ENCODE measurements around the gene TXNRD2.

DNA sequence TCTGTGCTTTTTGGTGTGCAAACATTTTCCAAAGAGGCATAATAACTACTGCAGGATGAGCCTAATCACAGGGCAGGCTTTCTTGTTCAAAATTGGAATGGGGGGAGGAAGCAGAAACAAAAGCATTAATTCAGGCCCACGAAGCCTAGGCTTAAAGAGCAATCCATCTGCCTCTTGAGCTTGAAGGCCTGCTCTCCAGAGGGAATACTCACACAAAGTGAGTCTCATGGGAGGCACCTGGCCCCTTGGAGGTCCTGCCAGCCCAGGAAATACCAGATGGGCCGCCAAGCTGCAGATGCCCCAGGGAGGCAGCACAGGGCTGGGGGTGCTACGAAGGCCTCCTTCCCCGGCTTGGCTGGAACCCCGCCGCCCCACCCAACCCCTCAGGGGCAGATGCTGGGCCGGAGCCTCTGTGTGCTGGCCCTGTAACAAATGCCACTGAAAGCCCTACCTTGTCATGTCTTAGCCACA is 39.3 kb downstream of the TXNRD2 start:
- TF ChIP-seq, protein P1, sequence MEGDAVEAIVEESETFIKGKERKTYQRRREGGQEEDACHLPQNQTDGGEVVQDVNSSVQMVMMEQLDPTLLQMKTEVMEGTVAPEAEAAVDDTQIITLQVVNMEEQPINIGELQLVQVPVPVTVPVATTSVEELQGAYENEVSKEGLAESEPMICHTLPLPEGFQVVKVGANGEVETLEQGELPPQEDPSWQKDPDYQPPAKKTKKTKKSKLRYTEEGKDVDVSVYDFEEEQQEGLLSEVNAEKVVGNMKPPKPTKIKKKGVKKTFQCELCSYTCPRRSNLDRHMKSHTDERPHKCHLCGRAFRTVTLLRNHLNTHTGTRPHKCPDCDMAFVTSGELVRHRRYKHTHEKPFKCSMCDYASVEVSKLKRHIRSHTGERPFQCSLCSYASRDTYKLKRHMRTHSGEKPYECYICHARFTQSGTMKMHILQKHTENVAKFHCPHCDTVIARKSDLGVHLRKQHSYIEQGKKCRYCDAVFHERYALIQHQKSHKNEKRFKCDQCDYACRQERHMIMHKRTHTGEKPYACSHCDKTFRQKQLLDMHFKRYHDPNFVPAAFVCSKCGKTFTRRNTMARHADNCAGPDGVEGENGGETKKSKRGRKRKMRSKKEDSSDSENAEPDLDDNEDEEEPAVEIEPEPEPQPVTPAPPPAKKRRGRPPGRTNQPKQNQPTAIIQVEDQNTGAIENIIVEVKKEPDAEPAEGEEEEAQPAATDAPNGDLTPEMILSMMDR (conservative IDR thresholded peaks at IDR 0.05): no peak
- TF ChIP-seq EZH2 (IDR thresholded peaks at IDR 0.05; ENCODE audit: low read depth): no peak

Measured in PC-9 (cell line).